Activated T-helper 2 cell treated with anti-CD3 and anti-CD28 coated beads, Interferon-gamma antibody, Interleukin-2, Interleukin-4, amounts not matched to agents 10 μg/mL and 5 μg/mL and 100 μg/mL, durations not matched to agents 14 hours and 24 hours and 36 hours (primary cell): ENCODE data around the gene RFNG. TPM values are rescaled to one million over a fixed set of nuclear protein-coding genes. Genes with fewer than 3 reads are reported as not detected.

Experiments used
- DNase-seq: peaks from one replicate; pipeline ENCODE4 v3.0.0; 2021; ENCODE audit warnings: low spot score
- H3K27ac Mint-ChIP-seq: one replicate; pipeline ENCODE4 v1.8.0; 2021; ENCODE audit warnings: mixed read lengths
- H3K27me3 Mint-ChIP-seq: one replicate; pipeline ENCODE4 v1.8.0; 2021; ENCODE audit warnings: low read depth, mixed read lengths
- H3K36me3 Mint-ChIP-seq: one replicate; pipeline ENCODE4 v1.8.0; 2021; ENCODE audit warnings: low read depth, mixed read lengths
- H3K4me1 Mint-ChIP-seq: one replicate; pipeline ENCODE4 v1.8.0; 2021; ENCODE audit warnings: low read depth, mixed read lengths
- H3K4me3 Mint-ChIP-seq: one replicate; pipeline ENCODE4 v1.8.0; 2021; ENCODE audit warnings: low read depth, mild to moderate bottlenecking, moderate library complexity, mixed read lengths
- H3K9me3 Mint-ChIP-seq: one replicate; pipeline ENCODE4 v1.8.0; 2021; ENCODE audit warnings: mixed read lengths
- intact Hi-C: fragments of 100-400 bp; cut with micrococcal nuclease; formaldehyde crosslinking; loops from one replicate; pipeline ENCODE4 v1.15.1; 2023
- total RNA-seq: library from RNA; stranded (reverse); gene quantifications from 2 replicates; pipeline ENCODE4 v1.2.3, GENCODE V29; 2022

The RFNG gene
- total RNA-seq, 1 donor from 2014 or later: 21.8 TPM

DNA sequence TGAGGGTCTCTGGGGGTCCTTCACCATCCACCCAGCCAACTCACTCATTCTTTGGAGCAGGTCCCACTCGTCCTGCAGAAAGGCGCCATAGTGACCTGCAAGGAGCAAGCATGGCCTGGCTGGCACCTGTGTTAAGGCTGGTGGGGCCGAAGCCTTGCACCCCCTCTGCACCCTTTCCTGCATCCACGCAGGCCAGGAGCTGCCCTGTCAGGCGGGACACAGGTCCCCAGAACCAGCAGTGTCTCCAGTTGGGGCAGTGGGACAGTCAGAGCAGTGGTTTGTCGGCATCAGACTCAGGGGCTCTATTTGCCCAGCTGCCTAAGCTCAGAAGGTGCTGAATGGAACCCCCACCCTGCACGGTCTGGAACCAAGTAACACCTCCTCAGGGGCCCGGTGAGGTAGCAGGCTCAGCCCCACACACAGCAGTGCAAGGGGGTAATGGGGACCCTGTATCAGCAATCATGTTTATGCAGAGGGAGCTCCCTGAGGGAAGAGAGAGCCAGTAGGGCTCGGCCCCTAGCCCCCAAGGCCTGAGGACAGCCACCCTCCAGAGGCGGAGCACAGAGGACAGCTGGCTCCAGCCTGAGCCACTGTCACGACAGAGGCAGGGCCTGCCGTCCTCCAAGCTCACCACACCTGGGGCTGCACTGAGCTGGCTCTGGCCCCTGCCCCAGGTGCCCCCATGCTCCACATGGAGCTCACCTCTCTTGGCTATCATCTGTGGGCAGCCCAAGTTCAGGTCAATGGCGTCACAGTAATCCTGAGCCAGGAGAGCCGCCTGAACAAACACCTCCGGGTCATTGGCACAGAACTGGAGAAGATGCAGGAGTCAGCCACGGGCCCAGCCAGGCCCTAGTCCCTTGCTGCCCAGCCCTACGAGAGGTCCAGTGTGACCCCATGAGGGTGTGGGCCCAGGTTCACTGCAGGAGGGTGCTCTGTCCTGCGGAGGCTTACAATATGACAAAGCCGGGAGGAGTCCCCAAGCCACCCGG lies 12.1 kb upstream of the RFNG start:
- H3K9me3 Mint-ChIP-seq: no peaks in the 10 kb centered on the region
- H3K27ac Mint-ChIP-seq: no peak overlapping the region
- intact Hi-C loops: no loop called here
- no peaks in the 10 kb centered on the region for H3K4me1 Mint-ChIP-seq
- no peaks in the 10 kb centered on the region for H3K27me3 Mint-ChIP-seq
- peaks cover 7% of the 10 kb centered on the region for H3K36me3 Mint-ChIP-seq
- peak overlapping the region; percentile 66 for H3K4me3 Mint-ChIP-seq
- DNase-seq: no peak

DNA sequence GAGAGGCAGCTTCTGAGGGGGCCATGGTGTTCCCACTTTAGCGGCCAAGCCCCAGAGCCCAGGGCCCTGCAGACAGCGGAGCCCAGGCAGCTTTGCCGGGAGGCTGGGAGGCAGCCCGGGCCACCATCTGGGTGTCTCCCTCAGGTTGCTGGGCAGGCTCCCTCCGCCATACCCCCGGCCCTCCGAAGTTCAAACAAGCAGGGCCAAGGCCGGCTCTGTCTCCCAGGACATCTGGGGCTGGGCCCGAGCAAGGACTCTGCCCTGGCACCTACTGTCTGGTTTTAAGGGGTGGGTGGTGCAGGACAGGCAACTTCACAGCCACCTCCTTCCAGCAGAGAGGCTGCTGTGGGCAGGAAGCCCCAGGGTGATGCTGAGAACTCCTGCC lies 11.4 kb upstream of the RFNG start:
- Mint-ChIP-seq H3K9me3 (no peaks in the 10 kb centered on the region), H3K4me3 (no peak overlapping the region), H3K27ac (no peak overlapping the region), H3K36me3 (peaks cover 7% of the 10 kb centered on the region), H3K27me3 (no peaks in the 10 kb centered on the region), H3K4me1 (no peaks in the 10 kb centered on the region)
- no peak for DNase-seq
- intact Hi-C loops: no loop called here

- H3K27me3 Mint-ChIP-seq: no peaks in the 10 kb centered on the region
- no peaks in the 10 kb centered on the region for H3K4me1 Mint-ChIP-seq
- intact Hi-C loops: no loop called here
- H3K27ac Mint-ChIP-seq: no peak overlapping the region
- no peak for DNase-seq
- H3K4me3 Mint-ChIP-seq: no peak overlapping the region
- H3K9me3 Mint-ChIP-seq: no peaks in the 10 kb centered on the region
- peaks cover 12% of the 10 kb centered on the region for H3K36me3 Mint-ChIP-seq
Observed at GRCh38 chr17:82062076-82062983, 10.7 kb upstream of the RFNG start.

GRCh38 chr17:82061047-82061925 lies 9.7 kb upstream of the RFNG start:
- no peak overlapping the region for H3K4me3 Mint-ChIP-seq
- intact Hi-C loops: no loop called here
- no peak for DNase-seq
- peaks cover 12% of the 10 kb centered on the region for H3K36me3 Mint-ChIP-seq
- no peaks in the 10 kb centered on the region for H3K9me3 Mint-ChIP-seq
- H3K27me3 Mint-ChIP-seq: no peaks in the 10 kb centered on the region
- no peaks in the 10 kb centered on the region for H3K4me1 Mint-ChIP-seq
- no peak overlapping the region for H3K27ac Mint-ChIP-seq

GRCh38 chr17:82060614-82061013 lies 9.0 kb upstream of the RFNG start:
- H3K36me3 Mint-ChIP-seq: peaks cover 12% of the 10 kb centered on the region
- intact Hi-C loops: no loop called here
- H3K4me3 Mint-ChIP-seq: no peak overlapping the region
- no peak overlapping the region for H3K27ac Mint-ChIP-seq
- H3K4me1 Mint-ChIP-seq: no peaks in the 10 kb centered on the region
- no peaks in the 10 kb centered on the region for H3K9me3 Mint-ChIP-seq
- H3K27me3 Mint-ChIP-seq: no peaks in the 10 kb centered on the region
- DNase-seq: no peak

- H3K9me3 Mint-ChIP-seq: no peaks in the 10 kb centered on the region
- no peaks in the 10 kb centered on the region for H3K4me1 Mint-ChIP-seq
- peaks cover 14% of the 10 kb centered on the region for H3K36me3 Mint-ChIP-seq
- DNase-seq: no peak
- intact Hi-C loops: no loop called here
- H3K27ac Mint-ChIP-seq: no peak overlapping the region
- H3K27me3 Mint-ChIP-seq: no peaks in the 10 kb centered on the region
- no peak overlapping the region for H3K4me3 Mint-ChIP-seq
Observed at GRCh38 chr17:82060001-82060380, 8.4 kb upstream of the RFNG start.

- intact Hi-C loops: no loop called here
- Mint-ChIP-seq H3K4me1 (no peaks in the 10 kb centered on the region), H3K36me3 (peaks cover 16% of the 10 kb centered on the region), H3K27me3 (no peaks in the 10 kb centered on the region), H3K27ac (no peak overlapping the region), H3K4me3 (no peak overlapping the region), H3K9me3 (no peaks in the 10 kb centered on the region)
- DNase-seq: no peak
Observed at GRCh38 chr17:82059272-82060000, 7.8 kb upstream of the RFNG start.

GRCh38 chr17:82058855-82059249 lies 7.2 kb upstream of the RFNG start:
- peaks cover 16% of the 10 kb centered on the region for H3K36me3 Mint-ChIP-seq
- intact Hi-C loops: no loop called here
- no peaks in the 10 kb centered on the region for H3K27me3 Mint-ChIP-seq
- H3K4me1 Mint-ChIP-seq: no peaks in the 10 kb centered on the region
- H3K4me3 Mint-ChIP-seq: no peak overlapping the region
- no peak for DNase-seq
- no peak overlapping the region for H3K27ac Mint-ChIP-seq
- no peaks in the 10 kb centered on the region for H3K9me3 Mint-ChIP-seq

DNA sequence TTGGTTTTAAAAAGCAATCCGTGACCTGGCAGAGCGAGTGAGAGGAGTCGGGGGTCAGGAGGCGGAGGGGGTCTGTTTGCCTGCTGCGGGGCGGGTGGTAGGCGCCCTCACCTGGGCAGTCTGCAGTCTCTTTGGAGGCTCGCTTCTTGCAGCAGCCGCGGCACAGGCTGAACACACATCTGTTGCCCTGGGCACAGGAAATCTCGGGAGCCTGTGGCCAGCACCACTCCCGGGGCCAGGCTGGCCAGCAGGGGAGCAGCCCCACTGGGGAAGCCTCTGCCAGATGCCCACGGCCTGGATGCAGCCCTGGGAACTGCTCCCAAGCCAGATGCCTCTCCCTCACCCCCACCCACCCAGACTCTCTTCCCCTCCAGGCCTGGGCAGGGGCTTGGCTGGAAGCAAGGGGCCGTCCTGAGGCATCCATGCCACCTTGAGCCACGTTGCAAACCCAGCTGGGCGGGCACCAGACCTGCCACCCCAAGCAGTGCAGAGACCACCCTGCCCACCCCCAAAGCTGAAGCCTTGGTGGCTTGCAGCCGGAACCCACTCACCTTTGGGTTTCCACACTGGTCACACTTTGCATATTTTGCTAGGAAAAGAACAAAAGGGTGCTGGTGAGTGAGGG lies 6.7 kb upstream of the RFNG start:
- Mint-ChIP-seq H3K27me3 (no peaks in the 10 kb centered on the region), H3K27ac (no peak overlapping the region), H3K4me3 (no peak overlapping the region), H3K4me1 (no peaks in the 10 kb centered on the region), H3K36me3 (peaks cover 16% of the 10 kb centered on the region), H3K9me3 (no peaks in the 10 kb centered on the region)
- intact Hi-C loops: no loop called here
- DNase-seq: no peak

DNA sequence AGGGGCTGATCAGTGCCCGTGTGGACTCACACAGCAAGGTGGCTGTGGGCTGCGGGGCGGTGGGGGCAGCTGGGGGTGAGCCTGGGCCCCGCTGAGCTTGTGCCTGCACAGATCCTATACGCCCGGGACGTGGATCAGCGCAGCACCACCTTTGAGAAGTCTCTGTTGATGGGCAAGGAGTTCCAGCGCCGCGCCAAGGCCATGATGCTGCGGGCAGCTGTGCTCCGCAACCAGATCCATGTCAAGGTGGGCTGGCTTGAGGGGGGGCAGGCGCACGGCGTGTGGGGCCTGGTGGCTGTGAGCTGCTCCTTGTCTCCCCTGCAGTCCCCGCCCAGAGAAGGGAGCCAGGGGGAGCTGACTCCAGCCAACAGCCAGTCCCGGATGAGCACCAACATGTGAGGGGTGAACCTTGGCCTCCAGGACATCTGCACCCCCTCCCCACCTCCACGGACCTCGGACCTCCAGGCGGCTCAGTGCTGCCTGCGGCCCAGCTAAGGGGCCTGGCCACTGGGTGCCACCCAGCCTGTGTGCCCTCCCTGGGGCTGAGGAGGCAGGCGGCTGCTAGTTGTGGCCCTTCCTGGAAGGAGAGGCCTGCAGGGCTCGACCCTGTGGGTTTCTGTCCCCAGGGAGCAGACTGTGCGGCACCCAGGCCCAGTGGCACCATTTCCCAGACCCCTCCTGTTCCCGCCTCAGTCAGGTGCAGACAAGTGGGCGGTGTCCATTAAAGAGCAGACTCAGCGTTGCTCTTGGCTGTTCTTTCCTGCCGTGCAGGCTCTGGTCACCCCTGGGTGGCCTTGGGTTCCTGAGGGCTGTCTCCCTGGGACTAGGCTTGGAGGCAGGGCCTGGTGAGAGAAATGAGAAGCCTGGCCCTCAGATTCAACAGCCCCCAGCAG lies 5.4 kb upstream of the RFNG start:
- no peak for DNase-seq
- intact Hi-C loops: no loop called here
- Mint-ChIP-seq H3K27ac (no peak overlapping the region), H3K36me3 (peaks cover 16% of the 10 kb centered on the region), H3K4me1 (no peaks in the 10 kb centered on the region), H3K9me3 (no peaks in the 10 kb centered on the region), H3K4me3 (no peak overlapping the region), H3K27me3 (no peaks in the 10 kb centered on the region)
